ENCODE data around the gene SPAG7. TPM values are rescaled to one million over a fixed set of nuclear protein-coding genes. Genes with fewer than 3 reads are reported as not detected.

The SPAG7 gene
- total and polyA plus RNA-seq, 2 experiments from 2014 or later = 64.3 to 194 TPM

DNA sequence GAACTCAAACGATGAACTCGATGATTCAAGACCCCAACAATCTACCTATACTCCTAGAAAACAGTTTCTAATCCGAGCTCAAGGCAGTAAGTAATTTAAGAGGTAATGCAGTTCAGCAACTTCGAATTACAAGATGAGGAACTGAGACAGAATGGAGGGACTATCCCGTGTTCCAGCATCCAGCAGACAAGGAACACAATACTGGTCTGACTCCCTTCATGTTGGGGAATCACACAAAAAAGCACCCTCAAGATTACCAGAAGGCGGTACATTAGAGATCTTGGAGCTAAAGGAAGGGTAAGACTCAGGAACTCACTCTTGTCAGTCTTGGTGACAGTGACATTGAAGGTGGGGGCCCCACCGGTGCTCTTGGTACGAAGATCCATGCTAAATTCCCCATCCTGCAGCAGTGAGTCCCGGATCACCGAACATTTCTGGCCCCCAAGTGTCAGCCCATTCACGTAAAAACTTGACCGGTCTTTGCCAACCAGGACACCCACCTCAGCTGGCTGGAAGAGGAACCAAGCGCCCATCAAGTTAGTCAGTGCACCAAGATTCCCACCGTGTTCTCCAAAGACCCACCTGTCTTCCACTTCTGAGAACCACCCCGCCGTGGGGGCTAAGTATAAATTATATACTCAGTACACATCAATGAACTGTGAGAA is 21.2 kb downstream of the SPAG7 start:
- H3K9me2 ChIP-seq (replicated peaks; ENCODE audit: insufficient read depth) = no peaks in the 10 kb centered on the region
- DNase-seq (ENCODE audit: low spot score) = no peak
- peak overlapping the region; percentile 91 for H3K4me3 ChIP-seq
- peak overlapping the region; percentile 86 for H3K4me2 ChIP-seq
- peaks cover 58% of the 10 kb centered on the region for H3K79me2 ChIP-seq
- H3K36me3 ChIP-seq (replicated peaks; ENCODE audit: insufficient read depth, low read depth) = no peaks in the 10 kb centered on the region
- peaks cover 21% of the 10 kb centered on the region for H4K20me1 ChIP-seq (ENCODE audit: insufficient read depth, poor library complexity, severe bottlenecking)
- no peaks in the 10 kb centered on the region for H3K9me3 ChIP-seq (ENCODE audit: low read depth)
- no peak for TF ChIP-seq EZH2phosphoT487 (IDR thresholded peaks at IDR 0.05; ENCODE audit: low read depth, severe bottlenecking, unreplicated experiment)
- TF ChIP-seq EZH2 (IDR thresholded peaks at IDR 0.05; ENCODE audit: borderline replicate concordance) = no peak
- TF ChIP-seq, protein P1, sequence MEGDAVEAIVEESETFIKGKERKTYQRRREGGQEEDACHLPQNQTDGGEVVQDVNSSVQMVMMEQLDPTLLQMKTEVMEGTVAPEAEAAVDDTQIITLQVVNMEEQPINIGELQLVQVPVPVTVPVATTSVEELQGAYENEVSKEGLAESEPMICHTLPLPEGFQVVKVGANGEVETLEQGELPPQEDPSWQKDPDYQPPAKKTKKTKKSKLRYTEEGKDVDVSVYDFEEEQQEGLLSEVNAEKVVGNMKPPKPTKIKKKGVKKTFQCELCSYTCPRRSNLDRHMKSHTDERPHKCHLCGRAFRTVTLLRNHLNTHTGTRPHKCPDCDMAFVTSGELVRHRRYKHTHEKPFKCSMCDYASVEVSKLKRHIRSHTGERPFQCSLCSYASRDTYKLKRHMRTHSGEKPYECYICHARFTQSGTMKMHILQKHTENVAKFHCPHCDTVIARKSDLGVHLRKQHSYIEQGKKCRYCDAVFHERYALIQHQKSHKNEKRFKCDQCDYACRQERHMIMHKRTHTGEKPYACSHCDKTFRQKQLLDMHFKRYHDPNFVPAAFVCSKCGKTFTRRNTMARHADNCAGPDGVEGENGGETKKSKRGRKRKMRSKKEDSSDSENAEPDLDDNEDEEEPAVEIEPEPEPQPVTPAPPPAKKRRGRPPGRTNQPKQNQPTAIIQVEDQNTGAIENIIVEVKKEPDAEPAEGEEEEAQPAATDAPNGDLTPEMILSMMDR (IDR thresholded peaks at IDR 0.05; ENCODE audit: poor library complexity) = no peak
- peak overlapping the region; percentile 100 for H3K27ac ChIP-seq
- no peaks in the 10 kb centered on the region for H3K27me3 ChIP-seq
- 63% methylated on average over 16 of the region's 16 CpGs for WGBS (ENCODE audit: low lambda C conversion rate, missing lambda C conversion rate)
- H2AFZ ChIP-seq = no peak overlapping the region
- H3K4me1 ChIP-seq (ENCODE audit: insufficient read depth) = peaks cover 36% of the 10 kb centered on the region

DNA sequence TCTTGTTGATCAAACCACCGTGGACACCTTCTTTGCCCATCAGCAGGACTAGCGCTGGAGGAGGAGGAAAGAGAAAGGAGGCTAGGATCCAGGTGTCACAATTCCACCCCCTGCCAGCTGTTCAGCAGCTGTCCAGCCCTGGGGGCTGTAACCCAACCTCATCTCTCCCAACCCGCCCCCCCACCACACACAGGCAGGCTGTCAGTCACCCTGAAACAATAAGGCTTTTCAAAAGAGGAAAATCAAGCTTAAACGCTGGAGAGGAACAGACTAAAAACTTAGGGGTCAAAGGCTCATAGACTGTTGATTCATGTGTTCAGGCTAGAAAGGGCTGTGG is 21.7 kb downstream of the SPAG7 start:
- WGBS (ENCODE audit: low lambda C conversion rate, missing lambda C conversion rate) = 56% methylated on average over 4 of the region's 4 CpGs
- TF ChIP-seq, protein P1 (IDR thresholded peaks at IDR 0.05; ENCODE audit: poor library complexity) = no peak
- TF ChIP-seq EZH2 (IDR thresholded peaks at IDR 0.05; ENCODE audit: borderline replicate concordance) (no peak), EZH2phosphoT487 (IDR thresholded peaks at IDR 0.05; ENCODE audit: low read depth, severe bottlenecking, unreplicated experiment) (no peak)

DNA sequence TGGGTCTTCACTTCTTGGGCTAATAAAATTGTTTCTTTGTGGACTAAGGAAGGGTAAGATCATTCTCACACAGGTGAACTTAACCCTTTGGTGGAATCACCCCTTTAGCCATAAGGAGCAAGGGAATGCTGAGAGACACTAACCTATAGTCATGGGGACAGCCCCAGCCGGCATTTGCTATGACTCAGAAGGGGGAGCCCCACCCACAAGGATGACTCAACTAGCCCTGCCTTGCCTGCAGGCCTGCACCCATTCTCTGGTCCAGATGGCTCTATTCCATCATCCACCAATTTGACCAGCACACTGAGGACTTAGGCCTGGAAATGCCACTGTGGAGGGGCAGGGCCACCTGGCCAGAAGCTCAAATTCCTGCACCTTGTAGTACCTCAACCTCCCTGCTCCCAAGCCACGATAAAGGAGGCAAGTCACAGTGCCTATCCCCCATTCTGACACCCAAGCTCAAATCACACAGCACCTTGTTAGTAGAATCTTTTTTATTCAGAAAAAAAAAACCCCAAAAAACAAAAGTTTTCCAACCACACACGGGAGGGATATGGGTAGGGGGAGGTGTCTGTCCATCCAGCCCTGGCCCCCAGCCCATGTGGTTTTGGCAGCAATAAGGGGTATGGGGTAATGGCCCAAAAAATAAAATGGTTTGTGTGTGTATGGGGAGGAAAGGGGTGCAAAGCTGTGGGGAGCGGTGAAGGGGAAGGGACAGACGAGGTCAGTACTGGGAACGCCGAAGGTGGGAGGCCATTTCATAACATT is 22.3 kb downstream of the SPAG7 start:
- peaks cover 31% of the 10 kb centered on the region for H3K4me1 ChIP-seq (ENCODE audit: insufficient read depth)
- WGBS (ENCODE audit: low lambda C conversion rate, missing lambda C conversion rate) = 70% methylated on average over 7 of the region's 7 CpGs

More for the DNA sequence above, 21.7 kb downstream of the SPAG7 start:
- no peak for DNase-seq (ENCODE audit: low spot score)
- Histone ChIP-seq H3K79me2 (peaks cover 63% of the 10 kb centered on the region), H3K27me3 (no peaks in the 10 kb centered on the region), H3K9me3 (ENCODE audit: low read depth) (no peaks in the 10 kb centered on the region), H3K36me3 (replicated peaks; ENCODE audit: insufficient read depth, low read depth) (no peaks in the 10 kb centered on the region), H3K4me2 (peak overlapping the region; percentile 86), H3K4me1 (ENCODE audit: insufficient read depth) (peaks cover 36% of the 10 kb centered on the region), H2AFZ (no peak overlapping the region), H3K9me2 (replicated peaks; ENCODE audit: insufficient read depth) (no peaks in the 10 kb centered on the region), H3K4me3 (no peak overlapping the region), H3K27ac (peak overlapping the region; percentile 100), H4K20me1 (ENCODE audit: insufficient read depth, poor library complexity, severe bottlenecking) (peaks cover 21% of the 10 kb centered on the region)

More for the DNA sequence above, 22.3 kb downstream of the SPAG7 start:
- TF ChIP-seq, protein P1 (IDR thresholded peaks at IDR 0.05; ENCODE audit: poor library complexity) = no peak
- TF ChIP-seq EZH2 (IDR thresholded peaks at IDR 0.05; ENCODE audit: borderline replicate concordance) = no peak
- no peak for TF ChIP-seq EZH2phosphoT487 (IDR thresholded peaks at IDR 0.05; ENCODE audit: low read depth, severe bottlenecking, unreplicated experiment)
- Histone ChIP-seq H3K27me3 (no peaks in the 10 kb centered on the region), H4K20me1 (ENCODE audit: insufficient read depth, poor library complexity, severe bottlenecking) (peaks cover 21% of the 10 kb centered on the region), H3K27ac (peak overlapping the region; percentile 100), H3K9me2 (replicated peaks; ENCODE audit: insufficient read depth) (no peaks in the 10 kb centered on the region), H3K36me3 (replicated peaks; ENCODE audit: insufficient read depth, low read depth) (no peaks in the 10 kb centered on the region), H3K79me2 (peaks cover 66% of the 10 kb centered on the region), H3K4me3 (no peak overlapping the region), H2AFZ (no peak overlapping the region), H3K9me3 (ENCODE audit: low read depth) (no peaks in the 10 kb centered on the region), H3K4me2 (peak overlapping the region; percentile 86)
- DNase-seq (ENCODE audit: low spot score) = peak; percentile 82
